ENCODE data around the gene ITM2B.

DNA sequence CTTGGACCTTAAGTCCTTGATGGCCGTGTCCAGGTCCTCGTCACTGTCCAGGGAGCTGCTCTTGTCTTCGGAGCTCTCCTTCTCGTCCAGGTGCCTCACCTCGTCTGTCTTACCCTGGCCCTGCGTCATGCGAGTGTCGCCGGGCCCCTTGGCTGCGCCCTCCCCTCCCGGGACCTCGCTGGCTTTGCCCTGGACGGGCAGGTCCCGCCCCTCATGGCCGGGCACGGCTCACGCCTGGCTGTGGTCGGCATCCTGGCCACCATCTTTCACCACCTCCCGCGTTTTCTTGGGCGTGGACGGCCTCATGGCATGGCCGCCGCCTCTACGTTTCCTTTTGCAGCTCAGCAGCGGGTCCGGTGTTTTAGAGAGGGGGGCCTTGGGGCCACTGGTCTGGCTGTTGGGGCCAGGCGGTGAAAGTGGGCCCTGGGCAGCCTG is 85.4 kb downstream of the ITM2B start:
- TF ChIP-seq EP300 (IDR thresholded peaks at IDR 0.05) (no peak), POLR2A (IDR thresholded peaks at IDR 0.05; ENCODE audit: low read depth) (no peak)
- TF ChIP-seq, protein P1, sequence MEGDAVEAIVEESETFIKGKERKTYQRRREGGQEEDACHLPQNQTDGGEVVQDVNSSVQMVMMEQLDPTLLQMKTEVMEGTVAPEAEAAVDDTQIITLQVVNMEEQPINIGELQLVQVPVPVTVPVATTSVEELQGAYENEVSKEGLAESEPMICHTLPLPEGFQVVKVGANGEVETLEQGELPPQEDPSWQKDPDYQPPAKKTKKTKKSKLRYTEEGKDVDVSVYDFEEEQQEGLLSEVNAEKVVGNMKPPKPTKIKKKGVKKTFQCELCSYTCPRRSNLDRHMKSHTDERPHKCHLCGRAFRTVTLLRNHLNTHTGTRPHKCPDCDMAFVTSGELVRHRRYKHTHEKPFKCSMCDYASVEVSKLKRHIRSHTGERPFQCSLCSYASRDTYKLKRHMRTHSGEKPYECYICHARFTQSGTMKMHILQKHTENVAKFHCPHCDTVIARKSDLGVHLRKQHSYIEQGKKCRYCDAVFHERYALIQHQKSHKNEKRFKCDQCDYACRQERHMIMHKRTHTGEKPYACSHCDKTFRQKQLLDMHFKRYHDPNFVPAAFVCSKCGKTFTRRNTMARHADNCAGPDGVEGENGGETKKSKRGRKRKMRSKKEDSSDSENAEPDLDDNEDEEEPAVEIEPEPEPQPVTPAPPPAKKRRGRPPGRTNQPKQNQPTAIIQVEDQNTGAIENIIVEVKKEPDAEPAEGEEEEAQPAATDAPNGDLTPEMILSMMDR (IDR thresholded peaks at IDR 0.05), result no peak
